ENCODE results near the gene GATAD2B.

Gene GATAD2B

DNA sequence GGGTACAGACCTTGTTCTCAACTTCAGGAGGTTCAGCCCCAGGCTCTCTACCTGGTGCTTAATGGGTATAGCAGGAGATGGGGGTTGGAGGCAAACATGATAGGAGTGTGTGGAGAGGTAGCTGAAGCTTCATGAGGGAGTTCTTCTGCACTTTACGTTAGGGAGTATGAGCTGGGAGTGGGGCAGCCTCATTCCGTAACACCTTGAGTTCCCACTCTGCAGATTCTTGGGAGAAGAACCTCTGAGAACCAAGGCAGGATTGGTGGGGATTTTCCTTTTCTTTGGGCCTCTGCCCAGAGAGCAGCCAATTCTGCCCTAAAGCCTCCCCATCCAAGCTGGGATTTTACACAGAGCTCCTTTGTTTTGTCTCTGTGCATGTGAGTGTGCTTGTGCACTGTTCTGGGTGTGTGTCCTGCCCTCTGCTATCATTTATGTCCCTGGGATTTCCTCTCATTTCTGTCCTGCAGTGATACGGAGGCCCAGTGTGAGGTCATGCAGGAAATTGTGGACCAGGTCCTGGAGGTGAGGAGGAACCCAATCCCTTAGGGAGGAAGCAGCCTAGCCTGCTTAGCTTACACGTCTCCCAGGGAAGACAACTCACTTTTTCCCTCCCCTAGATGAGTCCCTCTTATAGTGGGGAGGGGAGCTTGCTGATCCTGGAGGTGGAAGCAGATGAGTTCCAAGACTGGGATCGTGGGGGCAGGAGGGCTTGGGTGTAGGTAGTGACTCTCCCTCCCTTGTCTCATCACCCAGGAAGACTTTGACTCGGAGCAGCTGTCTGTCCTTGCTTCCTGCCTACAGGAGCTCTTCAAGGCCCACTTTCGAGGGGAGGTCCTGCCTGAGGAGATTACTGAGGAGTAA lies 159.2 kb downstream of the GATAD2B start:
- no peak for DNase-seq (ENCODE audit: low read depth in 2 of 2)

DNA sequence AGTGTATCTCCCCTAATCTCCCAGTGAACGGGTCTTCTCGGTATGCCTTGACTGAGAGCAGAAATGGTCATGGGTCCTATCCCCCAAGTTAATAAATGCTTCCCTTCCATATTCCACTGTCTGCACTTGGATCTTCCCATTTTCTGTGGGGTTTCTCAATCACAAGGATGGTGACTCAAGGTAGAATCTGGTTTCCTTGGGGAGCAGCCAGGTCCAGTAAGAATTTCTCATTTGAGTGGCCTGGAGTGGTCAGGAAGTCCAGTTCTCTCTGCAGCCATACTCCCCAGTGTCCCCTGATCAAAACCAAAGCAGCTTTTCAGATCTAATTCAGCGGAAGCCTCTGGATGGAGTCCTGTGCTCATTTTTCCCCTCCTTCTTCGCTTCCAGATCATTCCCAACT lies 162.3 kb downstream of the GATAD2B start:
- DNase-seq (ENCODE audit: low read depth in 2 of 2) = no peak
